ENCODE results near the gene GGTLC2.

Gene GGTLC2

DNA sequence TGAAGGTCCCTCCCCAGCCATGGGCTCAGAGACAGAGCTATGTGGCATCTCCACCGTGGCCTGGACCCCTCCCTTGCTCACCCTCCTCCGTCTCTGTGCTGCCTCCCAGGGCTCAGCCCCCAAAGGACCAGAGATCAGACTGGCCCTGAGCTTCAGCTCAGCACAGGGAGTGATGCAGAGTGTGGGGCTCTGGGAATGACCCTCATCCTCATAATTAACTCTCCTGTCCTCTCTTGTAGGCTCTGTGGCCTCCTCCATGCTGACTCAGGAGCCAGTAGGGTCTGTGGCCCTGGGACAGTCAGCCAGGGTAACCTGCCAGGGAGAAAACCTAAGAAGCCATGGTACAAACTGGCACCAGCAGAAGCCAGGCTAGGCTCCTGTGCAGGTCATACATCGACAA, 28.7 kb downstream of the GGTLC2 start:
- Histone ChIP-seq H3K4me1 (ENCODE audit: control insufficient read depth, insufficient read depth, low read length) (no peaks in the 10 kb centered on the region), H3K36me3 (ENCODE audit: control insufficient read depth, insufficient read depth, low read length, severe bottlenecking) (no peaks in the 10 kb centered on the region), H3K4me3 (ENCODE audit: low read length) (no peak overlapping the region), H3K27me3 (replicated peaks; ENCODE audit: control insufficient read depth, insufficient read depth, low read length) (peaks cover 48% of the 10 kb centered on the region), H3K9me3 (ENCODE audit: control insufficient read depth, low read length) (peaks cover 24% of the 10 kb centered on the region), H3K9ac (ENCODE audit: low read length) (no peak overlapping the region)
- DNase-seq (ENCODE audit: low read depth) = no peak

DNA sequence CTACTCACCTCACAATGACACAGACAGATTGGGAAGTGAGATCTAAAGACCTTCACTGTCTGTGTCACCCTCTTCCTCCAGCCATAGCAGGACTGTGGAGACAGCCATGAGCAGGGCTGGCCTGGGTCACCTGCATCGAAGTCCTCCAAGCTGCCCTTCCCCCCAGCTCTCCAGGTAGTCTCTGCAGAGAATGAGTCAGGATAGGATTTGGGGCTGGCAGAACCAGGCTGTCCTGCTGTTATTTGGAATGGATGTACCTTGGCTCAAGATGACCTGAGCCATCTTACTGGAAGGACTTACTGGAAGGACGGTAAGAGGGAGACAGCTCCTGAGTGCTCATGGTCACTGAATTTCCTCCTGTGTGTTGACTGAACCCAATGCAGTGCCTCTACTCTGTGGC, 29.2 kb downstream of the GGTLC2 start:
- Histone ChIP-seq H3K27me3 (replicated peaks; ENCODE audit: control insufficient read depth, insufficient read depth, low read length) (peaks cover 42% of the 10 kb centered on the region), H3K9ac (ENCODE audit: low read length) (no peak overlapping the region), H3K4me1 (ENCODE audit: control insufficient read depth, insufficient read depth, low read length) (no peaks in the 10 kb centered on the region), H3K9me3 (ENCODE audit: control insufficient read depth, low read length) (peaks cover 24% of the 10 kb centered on the region), H3K36me3 (ENCODE audit: control insufficient read depth, insufficient read depth, low read length, severe bottlenecking) (no peaks in the 10 kb centered on the region), H3K4me3 (ENCODE audit: low read length) (no peak overlapping the region)
- DNase-seq (ENCODE audit: low read depth) = no peak

DNA sequence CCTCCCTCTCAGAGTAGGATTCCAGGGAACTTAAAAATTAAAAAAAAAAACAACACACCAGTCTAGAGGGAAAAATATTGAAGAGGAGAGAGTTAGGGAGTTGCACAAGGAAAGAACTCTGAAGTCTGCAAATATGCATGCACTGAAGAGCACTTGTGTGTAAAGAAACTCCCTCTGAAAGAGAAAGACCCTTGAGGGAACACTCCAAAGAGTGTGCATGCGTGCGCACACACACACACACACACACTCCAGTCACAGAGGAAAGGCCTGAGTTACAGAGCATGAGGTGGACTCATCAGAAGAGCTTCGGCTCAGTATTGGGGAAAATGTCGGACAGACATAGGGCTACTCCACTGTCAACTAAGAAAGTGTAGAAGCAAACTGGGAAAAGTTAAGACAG, 30.1 kb downstream of the GGTLC2 start:
- Histone ChIP-seq H3K27me3 (replicated peaks; ENCODE audit: control insufficient read depth, insufficient read depth, low read length) (peaks cover 42% of the 10 kb centered on the region), H3K36me3 (ENCODE audit: control insufficient read depth, insufficient read depth, low read length, severe bottlenecking) (no peaks in the 10 kb centered on the region), H3K9me3 (ENCODE audit: control insufficient read depth, low read length) (peaks cover 19% of the 10 kb centered on the region), H3K4me3 (ENCODE audit: low read length) (no peak overlapping the region), H3K9ac (ENCODE audit: low read length) (no peak overlapping the region), H3K4me1 (ENCODE audit: control insufficient read depth, insufficient read depth, low read length) (no peaks in the 10 kb centered on the region)
- DNase-seq (ENCODE audit: low read depth) = no peak

DNA sequence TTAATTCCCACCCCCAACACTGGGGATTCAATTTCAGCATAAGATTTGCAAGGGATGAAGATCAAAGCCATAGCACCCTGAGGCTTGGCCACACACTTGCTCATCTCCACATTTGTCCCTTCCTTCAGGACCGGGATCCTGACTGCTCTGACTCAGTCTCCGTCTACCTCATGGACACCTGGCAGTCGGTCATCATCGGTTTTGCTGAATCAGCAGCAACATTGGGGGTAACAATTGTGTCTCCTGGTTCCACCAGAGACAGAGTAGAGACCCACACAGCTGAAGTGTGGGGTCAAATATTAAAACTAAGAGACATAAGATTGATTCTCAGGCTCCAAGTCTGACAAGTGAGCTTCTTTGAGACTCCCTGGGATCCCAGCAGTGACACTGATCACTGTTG, 34.6 kb downstream of the GGTLC2 start:
- Histone ChIP-seq H3K27me3 (replicated peaks; ENCODE audit: control insufficient read depth, insufficient read depth, low read length) (peaks cover 34% of the 10 kb centered on the region), H3K9ac (ENCODE audit: low read length) (no peak overlapping the region), H3K9me3 (ENCODE audit: control insufficient read depth, low read length) (no peaks in the 10 kb centered on the region), H3K4me1 (ENCODE audit: control insufficient read depth, insufficient read depth, low read length) (peaks cover 9% of the 10 kb centered on the region), H3K36me3 (ENCODE audit: control insufficient read depth, insufficient read depth, low read length, severe bottlenecking) (no peaks in the 10 kb centered on the region), H3K4me3 (ENCODE audit: low read length) (no peak overlapping the region)
- no peak for DNase-seq (ENCODE audit: low read depth)

DNA sequence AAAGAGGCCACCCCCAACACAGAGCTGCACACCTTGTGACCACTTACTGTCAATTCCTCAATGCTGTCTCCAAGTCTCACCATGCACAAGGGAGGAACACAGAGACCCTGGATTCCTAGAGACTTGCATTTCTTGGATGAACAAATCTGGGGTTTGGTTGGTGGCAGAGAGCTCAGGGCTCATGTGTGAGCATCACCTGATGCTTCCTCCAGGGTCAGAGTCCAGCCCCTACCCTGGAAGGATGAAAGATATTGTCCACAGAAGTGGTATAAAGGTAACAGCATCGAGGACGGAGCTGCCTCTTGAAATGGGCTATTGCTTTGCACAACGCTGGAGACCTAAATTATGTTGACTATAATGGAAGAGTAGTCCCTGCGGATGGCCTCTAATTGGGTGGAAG, 36.0 kb downstream of the GGTLC2 start:
- Histone ChIP-seq H3K4me1 (ENCODE audit: control insufficient read depth, insufficient read depth, low read length) (peaks cover 23% of the 10 kb centered on the region), H3K27me3 (replicated peaks; ENCODE audit: control insufficient read depth, insufficient read depth, low read length) (peaks cover 34% of the 10 kb centered on the region)

DNA sequence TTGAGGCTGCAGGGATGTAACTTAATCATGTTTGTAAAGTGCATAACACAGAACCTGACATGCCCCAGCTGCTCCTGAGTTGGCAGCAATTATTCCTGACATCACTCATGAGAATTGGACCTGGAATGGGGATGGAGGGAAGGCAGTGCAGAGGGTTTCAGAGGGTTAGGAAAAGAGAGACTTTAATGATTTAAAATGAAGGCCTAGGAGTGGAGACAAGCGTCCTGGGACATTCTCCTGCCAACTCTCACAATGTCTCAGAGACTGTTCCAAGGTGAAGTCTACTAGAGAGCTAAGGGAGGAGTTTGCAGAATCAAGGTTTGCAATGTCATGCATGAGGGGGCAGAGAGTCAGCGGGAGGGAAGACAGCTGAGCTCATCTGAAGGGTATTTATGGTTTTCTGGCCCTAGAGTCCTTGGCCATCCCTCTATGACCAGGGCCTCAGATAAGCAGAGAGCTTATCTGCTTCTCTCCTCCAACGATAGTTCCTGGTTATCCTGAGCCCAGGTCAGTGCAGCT, 36.9 kb downstream of the GGTLC2 start:
- H3K27me3 ChIP-seq (replicated peaks; ENCODE audit: control insufficient read depth, insufficient read depth, low read length) = peaks cover 33% of the 10 kb centered on the region
- no peak overlapping the region for H3K4me3 ChIP-seq (ENCODE audit: low read length)
- H3K4me1 ChIP-seq (ENCODE audit: control insufficient read depth, insufficient read depth, low read length) = peaks cover 23% of the 10 kb centered on the region
- no peak overlapping the region for H3K9ac ChIP-seq (ENCODE audit: low read length)
- peak; percentile 25 for DNase-seq (ENCODE audit: low read depth)
- no peaks in the 10 kb centered on the region for H3K9me3 ChIP-seq (ENCODE audit: control insufficient read depth, low read length)
- no peaks in the 10 kb centered on the region for H3K36me3 ChIP-seq (ENCODE audit: control insufficient read depth, insufficient read depth, low read length, severe bottlenecking)

More for the DNA sequence above, 36.0 kb downstream of the GGTLC2 start:
- Histone ChIP-seq H3K9me3 (ENCODE audit: control insufficient read depth, low read length) (no peaks in the 10 kb centered on the region), H3K4me3 (ENCODE audit: low read length) (no peak overlapping the region), H3K36me3 (ENCODE audit: control insufficient read depth, insufficient read depth, low read length, severe bottlenecking) (no peaks in the 10 kb centered on the region), H3K9ac (ENCODE audit: low read length) (no peak overlapping the region)
- DNase-seq (ENCODE audit: low read depth) = no peak

DNA sequence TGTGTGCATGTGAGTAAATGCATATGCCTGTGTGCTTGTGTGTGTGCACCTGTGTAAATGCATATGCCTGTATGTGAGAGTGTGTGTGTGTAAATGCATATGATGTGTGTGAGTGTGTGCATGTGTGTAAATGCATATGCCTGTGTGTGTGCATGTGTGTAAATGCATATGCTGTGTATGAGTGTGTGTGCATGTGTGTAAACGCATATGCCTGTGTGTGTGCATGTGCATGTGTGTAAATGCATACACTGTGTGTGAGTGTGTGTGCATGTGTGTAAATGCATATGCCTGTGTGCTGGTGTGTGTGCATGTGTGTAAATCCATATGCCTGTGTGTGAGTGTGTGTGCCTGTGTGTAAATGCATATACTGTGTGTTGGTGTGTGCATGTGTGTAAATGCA, 37.8 kb downstream of the GGTLC2 start:
- Histone ChIP-seq H3K4me1 (ENCODE audit: control insufficient read depth, insufficient read depth, low read length) (peaks cover 23% of the 10 kb centered on the region), H3K9ac (ENCODE audit: low read length) (no peak overlapping the region), H3K4me3 (ENCODE audit: low read length) (no peak overlapping the region), H3K27me3 (replicated peaks; ENCODE audit: control insufficient read depth, insufficient read depth, low read length) (peaks cover 24% of the 10 kb centered on the region), H3K9me3 (ENCODE audit: control insufficient read depth, low read length) (no peaks in the 10 kb centered on the region), H3K36me3 (ENCODE audit: control insufficient read depth, insufficient read depth, low read length, severe bottlenecking) (no peaks in the 10 kb centered on the region)
- DNase-seq (ENCODE audit: low read depth) = no peak

DNA sequence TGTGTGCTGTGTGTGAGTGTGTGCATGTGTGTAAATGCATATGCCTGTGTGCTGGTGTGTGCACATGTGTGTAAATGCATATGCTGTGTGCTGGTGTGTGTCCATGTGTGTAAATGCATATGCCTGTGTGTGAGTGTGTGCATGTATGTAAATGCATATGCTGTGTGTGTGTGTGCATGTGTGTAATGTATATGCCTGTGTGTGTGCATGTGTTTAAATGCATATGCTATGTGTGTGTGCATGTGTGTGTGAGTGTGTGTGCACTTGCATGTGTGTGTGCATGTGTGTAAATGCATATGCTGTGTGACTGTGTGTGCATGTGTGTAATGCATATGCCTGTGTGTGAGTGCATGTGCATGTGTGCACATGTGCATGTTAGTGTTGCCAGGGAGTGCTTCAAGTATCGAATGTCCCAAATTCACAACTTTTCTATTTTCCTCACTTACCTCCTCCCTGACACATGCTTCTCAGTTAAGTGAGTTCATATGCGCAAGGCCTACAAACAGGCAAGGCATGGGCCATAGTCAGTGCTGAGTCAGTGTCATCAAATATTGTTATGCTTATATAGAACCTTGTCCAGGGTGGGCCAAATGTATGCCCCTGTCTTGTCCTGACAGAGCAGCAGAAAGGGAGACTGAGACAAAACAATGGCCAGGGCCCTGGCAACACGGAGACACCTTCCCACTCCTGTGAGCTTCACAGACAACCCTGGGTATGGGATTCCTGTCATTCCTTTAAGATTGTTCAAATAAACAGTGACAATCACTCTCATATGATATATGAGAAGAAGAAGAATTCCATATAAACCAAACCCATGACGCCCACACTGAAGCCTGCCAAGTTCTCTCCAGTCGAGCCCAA, 38.6 kb downstream of the GGTLC2 start:
- no peak overlapping the region for H3K4me3 ChIP-seq (ENCODE audit: low read length)
- H3K9ac ChIP-seq (ENCODE audit: low read length) = no peak overlapping the region
- no peaks in the 10 kb centered on the region for H3K9me3 ChIP-seq (ENCODE audit: control insufficient read depth, low read length)
- H3K36me3 ChIP-seq (ENCODE audit: control insufficient read depth, insufficient read depth, low read length, severe bottlenecking) = no peaks in the 10 kb centered on the region
- peaks cover 23% of the 10 kb centered on the region for H3K4me1 ChIP-seq (ENCODE audit: control insufficient read depth, insufficient read depth, low read length)
- peak; percentile 66 for DNase-seq (ENCODE audit: low read depth)
- H3K27me3 ChIP-seq (replicated peaks; ENCODE audit: control insufficient read depth, insufficient read depth, low read length) = peaks cover 22% of the 10 kb centered on the region

DNA sequence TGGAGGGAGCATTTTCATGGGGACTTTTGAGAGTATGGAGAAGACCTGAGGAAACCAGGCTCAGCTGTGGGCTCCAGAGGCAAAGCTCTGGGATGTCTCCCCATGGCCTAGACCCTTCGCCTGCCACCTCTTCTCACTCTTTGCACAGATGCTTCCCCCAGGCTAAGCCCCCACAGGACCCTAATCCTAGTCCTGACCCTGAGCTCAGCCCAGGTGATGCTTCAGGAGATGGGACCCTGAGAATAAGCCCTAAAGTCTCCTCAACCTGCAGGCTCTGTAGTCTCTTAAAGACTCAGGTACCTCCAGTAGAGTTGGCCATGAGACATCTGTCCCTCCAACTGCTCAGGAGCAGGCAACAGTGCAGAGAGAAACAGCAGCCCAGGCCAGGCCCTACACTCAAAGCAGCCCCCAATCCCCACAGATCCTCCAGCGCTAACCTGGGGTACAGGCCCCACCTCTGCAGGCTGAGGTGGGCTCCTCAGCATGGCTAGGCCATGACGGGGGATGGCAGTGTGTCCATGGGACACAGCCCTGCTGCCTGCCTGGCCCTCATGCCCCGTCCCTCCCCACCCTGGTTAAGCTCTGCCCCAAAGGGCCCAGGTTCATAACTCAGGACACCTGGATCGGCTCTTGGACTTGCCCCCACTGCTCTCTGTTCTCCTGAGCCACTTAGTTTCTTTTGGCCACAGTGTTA, 39.4 kb downstream of the GGTLC2 start:
- Histone ChIP-seq H3K4me3 (ENCODE audit: low read length) (no peak overlapping the region), H3K9ac (ENCODE audit: low read length) (no peak overlapping the region), H3K9me3 (ENCODE audit: control insufficient read depth, low read length) (no peaks in the 10 kb centered on the region), H3K36me3 (ENCODE audit: control insufficient read depth, insufficient read depth, low read length, severe bottlenecking) (no peaks in the 10 kb centered on the region), H3K27me3 (replicated peaks; ENCODE audit: control insufficient read depth, insufficient read depth, low read length) (peaks cover 21% of the 10 kb centered on the region), H3K4me1 (ENCODE audit: control insufficient read depth, insufficient read depth, low read length) (peaks cover 23% of the 10 kb centered on the region)
- DNase-seq (ENCODE audit: low read depth) = no peak

DNA sequence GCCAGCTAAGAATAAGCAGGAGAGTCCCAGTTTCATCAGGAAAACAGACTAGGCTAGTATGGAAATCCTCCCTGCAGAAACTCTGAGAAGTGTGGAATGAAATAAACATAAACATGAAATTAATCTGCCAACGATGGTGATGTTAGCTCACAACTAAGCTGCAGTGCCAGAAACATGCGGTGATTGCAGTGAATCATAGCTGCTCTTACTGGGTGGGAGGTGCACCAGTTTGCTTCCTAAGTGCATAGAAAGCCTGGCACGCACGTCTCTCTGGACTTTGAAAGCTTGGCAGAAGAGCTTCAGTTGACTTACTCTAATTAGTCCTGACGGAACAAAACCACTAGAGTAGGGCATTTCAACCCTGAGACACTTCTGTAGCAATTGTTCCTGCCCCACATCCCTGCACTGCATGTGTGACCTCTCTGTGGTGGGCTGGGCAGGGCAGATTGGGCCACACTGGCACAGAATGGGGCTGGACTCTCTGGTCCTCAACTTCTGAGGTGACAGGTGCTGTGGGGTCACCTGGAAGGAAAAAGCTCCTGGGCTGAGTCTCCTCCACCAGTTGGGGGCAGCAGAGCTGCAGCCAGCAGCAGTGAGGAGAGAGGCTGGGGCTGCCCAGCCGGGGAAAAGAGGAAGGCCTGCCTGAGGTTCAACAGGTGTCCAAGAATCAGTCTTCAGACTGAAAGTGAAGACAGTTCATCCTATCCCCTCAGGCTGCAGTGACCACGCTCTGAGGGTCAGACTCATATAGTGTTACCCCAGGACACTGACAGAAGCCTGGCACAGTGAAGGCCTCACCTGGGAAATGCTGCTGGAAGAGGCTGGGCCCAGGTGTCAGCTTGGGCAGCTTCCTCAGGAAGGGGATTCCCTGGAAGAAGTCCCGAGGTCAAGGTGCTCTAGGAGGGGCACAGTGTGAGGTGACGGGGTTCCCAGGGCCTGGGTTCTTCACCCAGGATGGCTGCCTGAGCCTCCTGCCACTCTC, 40.5 kb downstream of the GGTLC2 start:
- Histone ChIP-seq H3K4me3 (ENCODE audit: low read length) (no peak overlapping the region), H3K9me3 (ENCODE audit: control insufficient read depth, low read length) (no peaks in the 10 kb centered on the region), H3K27me3 (replicated peaks; ENCODE audit: control insufficient read depth, insufficient read depth, low read length) (peaks cover 10% of the 10 kb centered on the region), H3K36me3 (ENCODE audit: control insufficient read depth, insufficient read depth, low read length, severe bottlenecking) (no peaks in the 10 kb centered on the region), H3K4me1 (ENCODE audit: control insufficient read depth, insufficient read depth, low read length) (peaks cover 23% of the 10 kb centered on the region), H3K9ac (ENCODE audit: low read length) (no peak overlapping the region)
- DNase-seq (ENCODE audit: low read depth) = peak; percentile 82

Data from adipocyte (in vitro differentiated cells).